GM18519 (cell line): ENCODE results near the gene EIF1B.

Source experiments
- ATAC-seq: cut with Tn5 transposase; IDR thresholded peaks from one replicate; pipeline ENCODE4 v1.9.1; 2021; ENCODE audit warnings: mild to moderate bottlenecking, moderate library complexity; ENCODE audit not compliant: unreplicated experiment, low FRiP score

EIF1B gene

GRCh38 chr3:40339871-40340270 lies 30.4 kb downstream of the EIF1B start:
- ATAC-seq, result no peak

- ATAC-seq, result no peak
Measured at GRCh38 chr3:40340541-40341170, 31.1 kb downstream of the EIF1B start.

- no peak for ATAC-seq
Measured at GRCh38 chr3:40341671-40342070, 32.2 kb downstream of the EIF1B start.

GRCh38 chr3:40350529-40350928 lies 41.0 kb downstream of the EIF1B start:
- no peak for ATAC-seq

- no peak for ATAC-seq
Measured at GRCh38 chr3:40355410-40355809, 45.9 kb downstream of the EIF1B start.

- no peak for ATAC-seq
Measured at GRCh38 chr3:40358454-40358853, 48.9 kb downstream of the EIF1B start.
